GM12875 (cell line): ENCODE measurements around the gene KPNA3.
"Not testable (repeated sequence)": the region's sequence is repeated elsewhere in the genome, so short reads cannot be mapped to it uniquely, and the experiment has no call there.

Experiments
- H3K4me3 ChIP-seq: one replicate; pipeline ENCODE4 v1.5.1; 2011; ENCODE audit warnings: low read depth, low read length, control low read depth
- CTCF ChIP-seq: IDR thresholded peaks from 2 replicates; pipeline ENCODE4 v1.5.1; 2011; ENCODE audit warnings: low read depth, mild to moderate bottlenecking, control low read depth, inconsistent platforms, low read length, moderate library complexity, borderline replicate concordance; ENCODE audit not compliant: insufficient read depth

Gene KPNA3

GRCh38 chr13:49711218-49711863 lies 81.1 kb downstream of the KPNA3 start:
- H3K4me3 ChIP-seq = no peak overlapping the region
- no peak for TF ChIP-seq CTCF

GRCh38 chr13:49704264-49704663 lies 88.2 kb downstream of the KPNA3 start:
- H3K4me3 ChIP-seq = not testable (repeated sequence)

GRCh38 chr13:49701491-49701890 lies 91.0 kb downstream of the KPNA3 start:
- no peak for TF ChIP-seq CTCF
- H3K4me3 ChIP-seq = no peak overlapping the region

GRCh38 chr13:49697468-49697867 lies 95.0 kb downstream of the KPNA3 start:
- no peak for TF ChIP-seq CTCF
- no peak overlapping the region for H3K4me3 ChIP-seq

GRCh38 chr13:49694446-49694845 lies 98.0 kb downstream of the KPNA3 start:
- no peak for TF ChIP-seq CTCF
- H3K4me3 ChIP-seq = no peak overlapping the region

- no peak overlapping the region for H3K4me3 ChIP-seq
- no peak for TF ChIP-seq CTCF
Observed at GRCh38 chr13:49693877-49694276, 98.6 kb downstream of the KPNA3 start.

- no peak for TF ChIP-seq CTCF
- H3K4me3 ChIP-seq = no peak overlapping the region
Observed at GRCh38 chr13:49693191-49693733, 99.2 kb downstream of the KPNA3 start.
